Renal cortical epithelial cell (primary cell): ENCODE data around the gene ROPN1L. TPM values are rescaled to one million over a fixed set of nuclear protein-coding genes. Genes with fewer than 3 reads are reported as not detected.
"Not testable (repeated sequence)": the region's sequence is repeated elsewhere in the genome, so short reads cannot be mapped to it uniquely, and the experiment has no call there.

Source experiments
- DNase-seq: peaks from one replicate; pipeline ENCODE4 v3.0.0-alpha.2; 2011; ENCODE audit warnings: low read depth
- total RNA-seq: library from RNA; depleted of rRNA; stranded (reverse); fragments of >200 nt; gene quantifications from 2 replicates; pipeline ENCODE4 v1.2.3, GENCODE V29; 2014

ROPN1L gene
- total RNA-seq, 1 donor from 2014 or later = 3.1 TPM

DNA sequence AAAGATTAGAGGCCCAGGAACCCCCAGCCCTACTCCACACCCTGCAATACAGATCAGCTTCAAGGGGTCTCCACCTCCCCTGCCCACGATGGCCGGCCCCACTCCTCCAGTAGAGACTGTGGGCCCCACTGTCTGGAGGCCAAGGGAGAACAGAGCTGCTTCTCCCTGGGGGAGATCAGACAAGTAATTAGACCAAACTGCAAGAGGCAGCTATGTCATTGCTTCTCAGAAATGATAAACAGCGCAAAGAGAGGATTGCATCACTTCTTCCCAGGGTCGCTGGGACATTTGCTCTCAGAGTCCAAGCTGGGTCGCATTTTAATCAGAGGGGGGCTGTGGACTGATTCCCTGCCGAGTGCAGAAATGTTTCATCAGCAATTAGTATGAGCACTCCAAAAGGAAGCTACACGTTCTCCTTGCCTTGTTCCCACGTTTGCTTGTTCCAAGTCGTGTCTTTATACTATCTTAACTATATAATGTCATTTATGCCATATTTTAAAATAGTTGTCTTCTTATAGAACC, 59.9 kb downstream of the ROPN1L start:
- peak; percentile 22 for DNase-seq

DNA sequence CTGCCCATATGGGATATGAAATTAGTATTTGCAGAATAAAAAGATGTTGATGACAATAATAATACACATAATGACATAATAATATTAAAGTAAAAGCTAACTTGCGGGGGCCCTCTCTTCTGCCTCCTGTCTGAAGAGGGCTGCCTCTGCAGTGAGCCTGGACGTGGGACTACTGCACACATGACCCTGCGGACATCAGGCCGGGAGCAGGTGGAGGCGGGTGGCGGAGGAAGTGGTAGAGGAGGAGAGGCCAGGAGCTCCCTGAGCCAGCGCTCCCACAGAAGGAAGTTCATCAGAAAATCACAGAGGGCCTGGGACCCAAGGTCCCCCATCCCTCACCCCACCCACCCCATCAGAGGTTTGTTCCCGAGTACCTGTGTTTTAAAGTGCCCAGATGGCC, 60.5 kb downstream of the ROPN1L start:
- no peak for DNase-seq

DNA sequence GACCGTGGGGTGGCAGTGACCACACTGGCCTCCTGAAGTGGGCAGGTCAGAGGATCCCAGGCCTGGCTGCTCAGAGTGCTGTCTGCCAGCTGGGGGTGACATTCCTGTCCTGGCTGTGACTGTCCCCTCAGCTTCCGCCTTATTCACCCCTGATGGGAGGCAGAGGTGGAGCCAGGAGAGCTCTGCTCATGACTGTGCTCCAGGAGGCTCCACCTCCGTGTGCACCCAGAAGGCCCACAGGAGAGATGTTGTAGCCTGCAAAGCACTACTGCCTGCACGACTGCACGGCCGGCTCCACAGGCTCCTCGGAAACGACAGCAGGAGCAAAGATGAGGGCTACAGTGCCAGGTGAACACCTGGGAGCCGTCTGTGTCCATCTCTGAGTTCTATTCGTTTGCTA, 60.9 kb downstream of the ROPN1L start:
- no peak for DNase-seq

DNA sequence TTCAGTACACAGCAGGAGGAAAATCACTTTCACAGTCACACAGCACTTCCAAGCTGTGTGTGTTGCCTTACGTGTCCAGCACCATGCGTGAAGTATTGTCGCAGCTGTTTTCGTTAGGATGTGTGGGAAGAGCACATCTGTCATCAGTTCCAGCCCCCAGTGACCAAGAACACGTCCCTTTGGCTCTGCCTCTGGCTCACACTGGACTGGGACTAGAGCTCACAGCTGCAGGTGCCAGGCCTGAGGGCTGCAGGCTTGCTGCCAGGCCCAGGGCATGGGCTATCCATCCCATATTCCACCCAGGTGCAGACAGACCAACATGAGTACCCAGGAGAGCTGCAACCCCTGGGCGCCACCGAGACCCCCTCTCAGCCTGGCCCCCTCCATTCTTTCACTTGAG, 61.6 kb downstream of the ROPN1L start:
- no peak for DNase-seq

DNA sequence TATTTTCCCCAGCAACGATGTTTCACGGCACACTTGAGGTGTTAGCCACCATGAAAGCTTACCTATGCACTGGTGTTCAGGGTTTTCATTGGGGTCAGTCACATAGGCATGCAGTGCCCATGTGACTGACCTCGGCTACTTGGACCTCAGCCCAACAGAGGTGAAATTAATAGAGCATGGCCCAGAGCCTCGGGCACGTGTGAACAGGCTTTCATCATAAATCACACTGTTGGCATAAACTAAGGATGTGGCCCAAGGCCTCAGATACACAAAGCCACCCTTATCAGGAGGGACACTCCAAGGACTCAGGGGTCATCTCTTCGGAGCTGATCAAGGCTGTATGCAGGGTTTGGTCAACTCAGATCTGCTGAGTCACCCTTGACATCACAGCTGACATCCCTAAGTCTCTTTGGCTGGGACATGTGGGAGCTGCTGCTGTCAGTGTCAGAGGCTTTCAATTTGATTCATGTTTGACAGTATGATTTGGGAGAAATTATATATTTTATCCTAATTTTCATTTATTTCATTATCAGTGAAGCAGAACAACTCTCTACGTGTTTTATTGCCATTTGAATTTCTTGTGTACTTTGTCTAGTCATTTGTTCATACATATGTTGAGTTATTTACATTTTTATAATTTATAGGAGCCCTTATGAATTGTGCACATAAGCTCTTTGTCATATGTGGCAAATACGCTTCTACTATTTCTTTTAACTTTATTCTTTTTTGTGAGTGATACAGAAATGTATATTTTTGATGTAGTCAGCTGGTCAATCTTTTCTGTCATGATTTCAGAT, 62.5 kb downstream of the ROPN1L start:
- peak; percentile 77 for DNase-seq

DNA sequence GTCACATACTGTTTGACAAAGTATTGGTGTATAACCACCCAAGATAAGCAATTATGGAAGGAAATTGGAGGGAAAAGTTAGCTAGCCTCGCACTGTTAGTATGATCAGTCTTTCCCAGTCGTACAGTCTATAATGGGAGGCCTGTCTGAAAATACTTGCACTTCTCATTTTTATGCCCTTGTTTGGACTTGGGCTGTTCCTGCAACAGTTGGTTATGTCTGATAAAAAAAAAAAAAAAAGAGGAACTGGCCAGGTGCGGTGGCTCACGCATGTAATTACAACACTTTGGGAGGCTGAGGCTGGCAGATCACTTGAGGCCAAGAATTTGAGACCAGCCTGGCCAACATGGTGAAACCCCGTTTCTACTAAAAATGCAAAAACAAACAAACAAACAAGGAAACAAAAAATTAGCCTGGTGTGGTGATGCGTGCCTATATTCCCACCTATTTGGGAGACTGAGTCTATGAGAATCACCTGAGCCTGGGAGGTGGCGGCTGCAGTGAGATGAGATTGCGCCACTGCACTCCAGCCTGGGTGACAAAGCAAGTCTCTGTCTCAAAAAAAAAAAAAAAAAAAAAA, 63.9 kb downstream of the ROPN1L start:
- DNase-seq = no peak

DNA sequence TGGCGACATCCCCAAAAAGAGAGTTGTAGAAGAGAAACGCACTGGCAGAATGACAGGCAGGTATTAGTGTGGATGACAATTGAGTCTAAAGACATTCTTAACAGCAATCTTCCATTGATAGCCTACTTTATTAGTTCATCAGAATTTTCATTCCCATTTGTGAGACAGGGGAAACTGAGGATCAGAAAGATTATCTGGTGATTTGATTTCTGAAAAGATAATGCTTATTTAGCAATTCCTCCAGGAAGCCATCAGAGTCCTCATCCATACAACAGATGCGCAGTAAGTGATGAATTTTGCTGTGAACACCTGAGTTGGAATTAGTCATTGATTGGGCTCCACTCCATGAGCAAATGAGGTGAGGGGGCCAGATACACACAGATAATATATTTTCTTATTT, 64.9 kb downstream of the ROPN1L start:
- DNase-seq = no peak

DNA sequence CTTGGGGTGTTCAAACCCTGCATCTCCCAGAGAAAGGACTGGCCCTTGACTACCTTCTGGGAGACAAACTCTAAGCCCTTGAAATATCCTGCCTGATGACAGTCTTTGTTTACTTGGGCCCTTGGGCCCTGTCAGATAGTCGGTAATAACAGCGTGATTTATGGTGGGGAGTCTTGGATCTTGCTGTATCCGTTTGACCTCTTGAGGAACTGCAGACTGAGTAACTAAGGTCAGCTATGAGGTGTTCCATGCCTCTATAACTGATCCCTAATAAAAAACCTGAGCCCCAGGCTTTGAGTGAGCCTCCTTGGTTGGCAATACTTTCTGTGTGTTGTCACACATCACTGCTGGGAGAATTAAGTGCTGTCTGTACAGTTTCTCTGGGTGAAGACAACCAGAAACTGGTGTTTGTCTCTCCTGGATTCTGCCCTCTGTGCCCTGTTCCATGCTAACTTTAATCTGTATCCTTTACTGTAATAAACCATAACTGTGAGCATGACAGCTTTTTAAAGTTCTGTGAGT, 66.0 kb downstream of the ROPN1L start:
- DNase-seq = peak; percentile 90

DNA sequence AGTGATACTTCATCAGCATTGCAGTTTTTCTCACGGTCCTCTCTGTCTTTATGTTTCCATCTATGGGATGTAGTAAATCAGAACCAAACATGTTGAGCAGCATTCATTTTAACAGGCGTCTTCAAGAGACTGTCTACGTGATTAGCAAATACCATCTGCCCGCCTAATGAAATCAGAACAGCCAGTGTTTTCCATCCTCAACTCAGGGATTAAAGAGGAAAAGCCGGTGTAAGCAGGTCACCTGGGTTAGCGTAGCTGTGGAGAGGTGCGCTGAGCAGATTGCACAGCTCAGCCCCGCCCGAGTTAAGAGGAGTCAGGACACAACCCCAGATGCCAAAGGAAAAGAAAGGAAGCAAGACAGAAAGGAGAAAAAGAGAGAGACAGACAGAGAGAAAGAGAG, 67.9 kb downstream of the ROPN1L start:
- no peak for DNase-seq

DNA sequence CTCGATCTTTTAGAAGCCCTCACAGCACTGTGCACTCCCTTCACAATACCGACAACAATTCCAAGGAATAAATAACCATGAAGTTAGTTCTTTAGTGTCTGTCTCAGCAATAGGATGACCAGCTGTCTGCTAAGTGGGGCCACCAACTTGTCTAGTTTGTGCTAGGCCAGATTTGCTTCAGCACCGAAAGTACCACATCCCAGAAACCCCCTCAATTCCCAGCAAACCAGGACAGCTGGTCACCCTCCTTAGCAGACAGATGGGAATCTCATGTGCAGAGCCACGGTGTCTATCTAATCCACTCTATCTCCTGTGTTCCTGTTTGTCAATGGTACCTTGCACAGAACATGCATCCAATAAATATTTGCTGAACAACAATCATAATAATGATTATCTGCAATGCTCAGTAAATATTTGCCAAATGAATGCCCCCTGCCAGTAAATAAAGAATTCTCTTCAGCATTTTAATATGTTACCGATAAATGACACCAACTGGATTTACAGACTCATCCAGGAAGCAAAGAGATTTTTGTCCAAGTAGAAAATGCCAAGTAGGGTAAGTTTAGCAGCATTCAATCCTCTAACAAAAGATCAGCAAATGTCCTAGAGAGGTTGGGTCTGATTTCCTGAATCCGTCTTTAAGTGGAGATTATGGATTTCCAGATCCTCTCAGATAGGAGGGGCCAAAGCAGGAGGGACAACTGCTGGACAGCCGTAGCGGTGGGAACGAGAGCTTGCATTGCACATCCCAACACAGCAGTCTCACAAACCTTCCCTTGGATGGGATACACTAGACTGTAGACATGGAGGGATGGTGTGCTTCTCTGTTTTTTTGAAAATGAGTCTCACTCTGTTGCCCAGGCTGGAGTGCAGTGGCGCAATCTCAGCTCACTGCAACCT, 70.3 kb downstream of the ROPN1L start:
- peak; percentile 41 for DNase-seq

DNA sequence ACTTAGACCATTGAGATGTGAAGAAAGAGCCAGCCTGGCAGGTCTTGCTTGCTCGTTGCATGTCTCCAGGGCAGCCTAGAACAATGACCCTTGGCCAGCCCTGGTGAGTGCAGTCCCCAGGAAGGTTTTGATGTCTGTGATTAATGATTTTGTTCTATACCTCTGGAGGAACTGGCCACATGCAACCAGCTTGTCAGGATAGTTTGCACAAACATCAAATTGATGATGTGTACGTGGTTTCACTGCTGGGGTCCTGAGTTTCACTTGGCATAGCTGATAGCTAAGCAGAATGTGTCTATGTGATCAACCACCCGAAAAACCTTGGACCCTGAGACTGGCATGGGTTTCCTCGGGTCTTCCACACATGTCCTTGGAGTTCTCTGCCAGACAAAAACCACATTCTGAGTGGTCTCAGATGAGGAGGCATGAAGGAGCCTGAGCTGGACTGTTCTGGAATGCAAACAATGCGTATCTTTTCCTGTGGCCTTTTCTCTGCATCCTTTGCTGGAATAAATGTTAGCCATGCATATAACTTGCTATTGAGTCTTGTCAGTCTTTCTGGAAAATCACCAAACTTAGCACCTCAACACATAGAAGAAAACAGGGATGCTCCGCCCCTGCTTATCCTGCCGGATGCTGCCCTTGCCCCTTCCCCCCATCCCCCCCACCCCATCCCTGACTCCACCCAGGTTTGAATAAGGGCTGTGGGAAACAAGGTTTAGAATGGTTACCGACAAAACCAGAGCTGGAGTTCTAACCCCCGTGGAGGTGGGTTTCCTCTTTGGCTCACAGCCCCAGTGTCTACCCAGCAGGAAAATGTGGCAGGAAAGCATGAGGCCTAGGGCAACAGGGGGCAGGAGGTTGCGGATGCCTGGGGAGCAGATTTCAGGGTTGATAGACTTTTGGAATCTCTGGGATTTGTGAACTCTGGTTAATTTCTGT, 72.1 kb downstream of the ROPN1L start:
- peak; percentile 99 for DNase-seq

DNA sequence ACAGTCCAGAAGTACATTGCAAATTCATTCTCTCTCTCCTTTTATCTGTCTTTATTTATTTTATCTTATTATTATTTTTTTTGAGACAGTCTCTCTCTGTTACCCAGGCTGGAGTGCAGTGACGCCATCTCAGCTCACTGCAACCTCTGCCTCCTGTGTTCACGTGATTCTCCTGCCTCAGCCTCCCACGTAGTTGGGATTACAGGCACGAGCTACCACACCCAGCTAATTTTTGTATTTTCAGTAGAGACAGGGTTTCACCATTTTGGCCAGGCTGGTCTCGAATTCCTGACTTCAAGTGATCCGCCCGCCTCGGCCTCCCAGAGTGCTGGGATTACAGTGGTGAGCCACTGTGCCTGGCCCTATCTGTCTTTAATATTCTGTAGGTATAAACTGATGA, 72.9 kb downstream of the ROPN1L start:
- DNase-seq = not testable (repeated sequence)

Other genes starting within 250 kb of the ROPN1L start
- 20.7 and 42.2 TPM in 2 replicates for gene ATPSCKMT, start 192.0 kb upstream of the ROPN1L start, total RNA-seq
- gene CCT5, start 191.6 kb upstream of the ROPN1L start, total RNA-seq = 519 and 762 TPM in 2 replicates
- 7.6 and 28.6 TPM in 2 replicates for gene CMBL, start 134.0 kb upstream of the ROPN1L start, total RNA-seq
- gene MARCHF6, start 88.2 kb upstream of the ROPN1L start, total RNA-seq = 46.0 and 134 TPM in 2 replicates
- 8.2 and 32.9 TPM in 2 replicates for gene ANKRD33B, start 122.2 kb downstream of the ROPN1L start, total RNA-seq